T-helper 2 cell treated with Interferon-gamma antibody and Interleukin-4, amounts not matched to agents 5 μg/mL and 100 μg/mL, for 36 hours (primary cell): ENCODE measurements around the gene CLIC1.

Source experiments
- DNase-seq: peaks from one replicate; pipeline ENCODE4 v3.0.0; 2021; ENCODE audit warnings: low spot score
- H3K27ac Mint-ChIP-seq: one replicate; pipeline ENCODE4 v1.8.0; 2021; ENCODE audit warnings: mild to moderate bottlenecking, mixed read lengths
- H3K27me3 Mint-ChIP-seq: one replicate; pipeline ENCODE4 v1.8.0; 2021; ENCODE audit warnings: low read depth, mixed read lengths
- H3K36me3 Mint-ChIP-seq: one replicate; pipeline ENCODE4 v1.8.0; 2021; ENCODE audit warnings: low read depth, mixed read lengths
- H3K4me1 Mint-ChIP-seq: one replicate; pipeline ENCODE4 v1.8.0; 2021; ENCODE audit warnings: low read depth, mixed read lengths
- H3K4me3 Mint-ChIP-seq: one replicate; pipeline ENCODE4 v1.8.0; 2022; ENCODE audit warnings: mild to moderate bottlenecking, moderate library complexity, mixed read lengths
- H3K9me3 Mint-ChIP-seq: one replicate; pipeline ENCODE4 v1.8.0; 2021; ENCODE audit warnings: mixed read lengths

Gene CLIC1

GRCh38 chr6:31727717-31728671, 8.3 kb downstream of the CLIC1 start:
- no peak for DNase-seq
- peaks cover 46% of the 10 kb centered on the region for H3K4me1 Mint-ChIP-seq
- H3K36me3 Mint-ChIP-seq = peaks cover 45% of the 10 kb centered on the region
- peak overlapping the region; percentile 80 for H3K27ac Mint-ChIP-seq
- no peaks in the 10 kb centered on the region for H3K9me3 Mint-ChIP-seq
- no peaks in the 10 kb centered on the region for H3K27me3 Mint-ChIP-seq
- H3K4me3 Mint-ChIP-seq = peak overlapping the region; percentile 94

- no peaks in the 10 kb centered on the region for H3K27me3 Mint-ChIP-seq
- H3K4me3 Mint-ChIP-seq = peak overlapping the region; percentile 75
- no peak for DNase-seq
- H3K4me1 Mint-ChIP-seq = peaks cover 45% of the 10 kb centered on the region
- no peaks in the 10 kb centered on the region for H3K9me3 Mint-ChIP-seq
- H3K36me3 Mint-ChIP-seq = peaks cover 42% of the 10 kb centered on the region
- peak overlapping the region; percentile 80 for H3K27ac Mint-ChIP-seq
Measured at GRCh38 chr6:31727034-31727716, 9.2 kb downstream of the CLIC1 start.

GRCh38 chr6:31725502-31726350, 10.6 kb downstream of the CLIC1 start:
- no peaks in the 10 kb centered on the region for H3K9me3 Mint-ChIP-seq
- no peak overlapping the region for H3K4me3 Mint-ChIP-seq
- peaks cover 44% of the 10 kb centered on the region for H3K4me1 Mint-ChIP-seq
- DNase-seq = peak; percentile 34
- H3K27ac Mint-ChIP-seq = peak overlapping the region; percentile 61
- H3K36me3 Mint-ChIP-seq = peaks cover 31% of the 10 kb centered on the region
- peaks cover 2% of the 10 kb centered on the region for H3K27me3 Mint-ChIP-seq

GRCh38 chr6:31723980-31724691, 12.2 kb downstream of the CLIC1 start:
- Mint-ChIP-seq H3K36me3 (peaks cover 20% of the 10 kb centered on the region), H3K4me3 (no peak overlapping the region), H3K27me3 (peaks cover 2% of the 10 kb centered on the region), H3K9me3 (no peaks in the 10 kb centered on the region), H3K27ac (no peak overlapping the region), H3K4me1 (peaks cover 34% of the 10 kb centered on the region)
- DNase-seq = no peak

GRCh38 chr6:31723245-31723979, 12.9 kb downstream of the CLIC1 start, which contains the start of gene MPIG6B:
Gene MPIG6B, plus strand, starts transcription at chr6:31723373. Its CDS starts 11 bp downstream, at chr6:31723384.
- H3K27me3 Mint-ChIP-seq = peaks cover 2% of the 10 kb centered on the region
- no peak for DNase-seq
- no peaks in the 10 kb centered on the region for H3K9me3 Mint-ChIP-seq
- peaks cover 33% of the 10 kb centered on the region for H3K4me1 Mint-ChIP-seq
- no peak within 1 kb of the TSS for H3K4me3 Mint-ChIP-seq
- H3K36me3 Mint-ChIP-seq = peaks cover 18% of the 10 kb centered on the region
- no peak within 1 kb of the TSS for H3K27ac Mint-ChIP-seq

GRCh38 chr6:31722173-31722572, 14.2 kb downstream of the CLIC1 start:
- no peak overlapping the region for H3K4me3 Mint-ChIP-seq
- H3K36me3 Mint-ChIP-seq = peaks cover 13% of the 10 kb centered on the region
- H3K27me3 Mint-ChIP-seq = peaks cover 2% of the 10 kb centered on the region
- peaks cover 25% of the 10 kb centered on the region for H3K4me1 Mint-ChIP-seq
- no peak for DNase-seq
- no peak overlapping the region for H3K27ac Mint-ChIP-seq
- no peaks in the 10 kb centered on the region for H3K9me3 Mint-ChIP-seq

GRCh38 chr6:31721351-31722020, 14.8 kb downstream of the CLIC1 start, which contains the start of gene LY6G6C:
Gene LY6G6C, minus strand, starts transcription at chr6:31721746. Its CDS starts 67 bp downstream, at chr6:31721679.
- no peak for DNase-seq
- no peak within 1 kb of the TSS for H3K27ac Mint-ChIP-seq
- H3K36me3 Mint-ChIP-seq = peaks cover 8% of the 10 kb centered on the region
- H3K27me3 Mint-ChIP-seq = peaks cover 2% of the 10 kb centered on the region
- no peak within 1 kb of the TSS for H3K4me3 Mint-ChIP-seq
- H3K9me3 Mint-ChIP-seq = no peaks in the 10 kb centered on the region
- peaks cover 19% of the 10 kb centered on the region for H3K4me1 Mint-ChIP-seq

GRCh38 chr6:31720196-31720770, 16.0 kb downstream of the CLIC1 start:
- peaks cover 8% of the 10 kb centered on the region for H3K4me1 Mint-ChIP-seq
- no peak for DNase-seq
- peaks cover 2% of the 10 kb centered on the region for H3K27me3 Mint-ChIP-seq
- no peaks in the 10 kb centered on the region for H3K36me3 Mint-ChIP-seq
- no peak overlapping the region for H3K4me3 Mint-ChIP-seq
- H3K27ac Mint-ChIP-seq = no peak overlapping the region
- no peaks in the 10 kb centered on the region for H3K9me3 Mint-ChIP-seq

GRCh38 chr6:31719001-31719400, 17.3 kb downstream of the CLIC1 start:
- no peak overlapping the region for H3K4me3 Mint-ChIP-seq
- H3K27ac Mint-ChIP-seq = no peak overlapping the region
- no peaks in the 10 kb centered on the region for H3K9me3 Mint-ChIP-seq
- no peaks in the 10 kb centered on the region for H3K36me3 Mint-ChIP-seq
- no peak for DNase-seq
- H3K27me3 Mint-ChIP-seq = peaks cover 6% of the 10 kb centered on the region
- H3K4me1 Mint-ChIP-seq = peaks cover 7% of the 10 kb centered on the region

- Mint-ChIP-seq H3K9me3 (no peaks in the 10 kb centered on the region), H3K27me3 (peaks cover 9% of the 10 kb centered on the region), H3K4me1 (peaks cover 7% of the 10 kb centered on the region), H3K4me3 (no peak overlapping the region), H3K27ac (no peak overlapping the region), H3K36me3 (no peaks in the 10 kb centered on the region)
- no peak for DNase-seq
Measured at GRCh38 chr6:31718265-31718664, 18.1 kb downstream of the CLIC1 start.

GRCh38 chr6:31717499-31718222, 18.7 kb downstream of the CLIC1 start:
- Mint-ChIP-seq H3K27ac (no peak overlapping the region), H3K9me3 (no peaks in the 10 kb centered on the region), H3K4me1 (peaks cover 5% of the 10 kb centered on the region), H3K4me3 (no peak overlapping the region), H3K27me3 (peaks cover 10% of the 10 kb centered on the region), H3K36me3 (no peaks in the 10 kb centered on the region)
- DNase-seq = no peak
